HepG2 (cell line): ENCODE results near the gene KATNB1.
A peak's percentile ranks its signal among the peaks of the same experiment; 100 is the strongest.

Source experiments
- FOXK1 ChIP-seq: sonication (generic); formaldehyde crosslinking; IDR thresholded peaks from 2 replicates; pipeline ENCODE4 v1.4.0; 2020; ENCODE audit warnings: low read depth, missing genetic modification reagents, borderline replicate concordance
- MEIS2 ChIP-seq: sonication (generic); formaldehyde crosslinking; IDR thresholded peaks from 2 replicates; pipeline ENCODE4 v1.9.0; 2021; ENCODE audit warnings: mild to moderate bottlenecking, missing genetic modification reagents
- POLR2A ChIP-seq, 2 experiments: IDR thresholded peaks; 2 replicates each; pipeline ENCODE4 v1.6.1; 2011; ENCODE audit warnings: low read depth in 2 of 2, low read length in 2 of 2, mild to moderate bottlenecking in 1 of 2, moderate library complexity in 1 of 2; ENCODE audit not compliant: insufficient read depth in 1 of 2
- SMAD3 ChIP-seq: sonication (generic); formaldehyde crosslinking; IDR thresholded peaks from 2 replicates; pipeline ENCODE4 v1.4.0; 2020; ENCODE audit warnings: missing genetic modification reagents
- TF ChIP-seq, protein P1 (sequence below): sonication (generic); formaldehyde crosslinking; IDR thresholded peaks from 2 replicates; pipeline ENCODE4 v1.5.0; 2020; ENCODE audit warnings: mild to moderate bottlenecking, missing genetic modification reagents, moderate library complexity
- TF ChIP-seq, protein P2 (sequence below): sonication (generic); formaldehyde crosslinking; IDR thresholded peaks from 2 replicates; pipeline ENCODE4 v1.8.1; 2023; ENCODE audit warnings: missing genetic modification reagents, inconsistent platforms, borderline replicate concordance
- TF ChIP-seq, protein P3 (sequence below): IDR thresholded peaks from 2 replicates; pipeline ENCODE4 v1.6.1; 2016; ENCODE audit warnings: low read depth
- TF ChIP-seq, protein P4 (sequence below): sonication (generic); formaldehyde crosslinking; IDR thresholded peaks from 2 replicates; pipeline ENCODE4 v1.5.1; 2020; ENCODE audit warnings: missing genetic modification reagents, mild to moderate bottlenecking, borderline replicate concordance

DNA sequence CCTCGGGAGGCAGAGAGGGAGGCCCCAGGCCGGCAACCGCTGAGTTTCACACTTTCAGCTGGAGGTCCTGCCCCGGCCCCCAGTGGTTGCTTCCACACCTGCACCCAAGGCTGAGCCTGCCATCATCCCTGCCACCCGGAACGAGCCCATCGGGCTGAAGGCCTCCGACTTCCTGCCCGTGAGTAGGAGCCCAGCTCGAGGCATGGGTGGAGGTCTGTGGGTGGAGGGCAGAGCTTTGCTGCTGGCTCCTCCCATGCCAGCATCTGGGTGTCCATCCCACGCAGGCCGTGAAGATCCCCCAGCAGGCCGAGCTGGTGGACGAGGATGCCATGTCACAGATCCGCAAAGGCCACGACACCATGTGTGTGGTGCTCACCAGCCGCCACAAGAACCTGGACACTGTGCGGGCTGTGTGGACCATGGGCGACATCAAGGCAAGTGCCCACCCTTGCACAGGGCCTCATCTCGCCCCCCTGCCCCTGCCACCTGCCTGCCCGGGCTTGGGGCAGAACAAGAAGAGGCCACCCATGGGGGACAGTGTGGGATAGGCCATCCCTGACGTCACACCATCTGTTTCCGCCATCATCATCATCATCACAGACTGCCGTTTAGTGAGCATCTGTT is 19.6 kb downstream of the KATNB1 start:
- TF ChIP-seq, protein P1, sequence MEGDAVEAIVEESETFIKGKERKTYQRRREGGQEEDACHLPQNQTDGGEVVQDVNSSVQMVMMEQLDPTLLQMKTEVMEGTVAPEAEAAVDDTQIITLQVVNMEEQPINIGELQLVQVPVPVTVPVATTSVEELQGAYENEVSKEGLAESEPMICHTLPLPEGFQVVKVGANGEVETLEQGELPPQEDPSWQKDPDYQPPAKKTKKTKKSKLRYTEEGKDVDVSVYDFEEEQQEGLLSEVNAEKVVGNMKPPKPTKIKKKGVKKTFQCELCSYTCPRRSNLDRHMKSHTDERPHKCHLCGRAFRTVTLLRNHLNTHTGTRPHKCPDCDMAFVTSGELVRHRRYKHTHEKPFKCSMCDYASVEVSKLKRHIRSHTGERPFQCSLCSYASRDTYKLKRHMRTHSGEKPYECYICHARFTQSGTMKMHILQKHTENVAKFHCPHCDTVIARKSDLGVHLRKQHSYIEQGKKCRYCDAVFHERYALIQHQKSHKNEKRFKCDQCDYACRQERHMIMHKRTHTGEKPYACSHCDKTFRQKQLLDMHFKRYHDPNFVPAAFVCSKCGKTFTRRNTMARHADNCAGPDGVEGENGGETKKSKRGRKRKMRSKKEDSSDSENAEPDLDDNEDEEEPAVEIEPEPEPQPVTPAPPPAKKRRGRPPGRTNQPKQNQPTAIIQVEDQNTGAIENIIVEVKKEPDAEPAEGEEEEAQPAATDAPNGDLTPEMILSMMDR (CRISPR knock-in tag) = peak; percentile 8; the same call in 1 of the 2 replicates
- TF ChIP-seq, protein P2, sequence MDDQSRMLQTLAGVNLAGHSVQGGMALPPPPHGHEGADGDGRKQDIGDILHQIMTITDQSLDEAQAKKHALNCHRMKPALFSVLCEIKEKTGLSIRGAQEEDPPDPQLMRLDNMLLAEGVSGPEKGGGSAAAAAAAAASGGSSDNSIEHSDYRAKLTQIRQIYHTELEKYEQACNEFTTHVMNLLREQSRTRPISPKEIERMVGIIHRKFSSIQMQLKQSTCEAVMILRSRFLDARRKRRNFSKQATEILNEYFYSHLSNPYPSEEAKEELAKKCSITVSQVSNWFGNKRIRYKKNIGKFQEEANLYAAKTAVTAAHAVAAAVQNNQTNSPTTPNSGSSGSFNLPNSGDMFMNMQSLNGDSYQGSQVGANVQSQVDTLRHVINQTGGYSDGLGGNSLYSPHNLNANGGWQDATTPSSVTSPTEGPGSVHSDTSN (CRISPR knock-in tag) = no peak
- TF ChIP-seq SMAD3 (CRISPR knock-in tag) (no peak), MEIS2 (CRISPR knock-in tag) (no peak), POLR2A (IDR thresholded peaks at IDR 0.05; ENCODE audit: insufficient read depth in 1 of 2, low read depth in 2 of 2, low read length in 2 of 2) (peak in 1 of 2 experiments; percentile 11; a peak in 1 of 4 replicates), FOXK1 (no peak)
- TF ChIP-seq, protein P3, sequence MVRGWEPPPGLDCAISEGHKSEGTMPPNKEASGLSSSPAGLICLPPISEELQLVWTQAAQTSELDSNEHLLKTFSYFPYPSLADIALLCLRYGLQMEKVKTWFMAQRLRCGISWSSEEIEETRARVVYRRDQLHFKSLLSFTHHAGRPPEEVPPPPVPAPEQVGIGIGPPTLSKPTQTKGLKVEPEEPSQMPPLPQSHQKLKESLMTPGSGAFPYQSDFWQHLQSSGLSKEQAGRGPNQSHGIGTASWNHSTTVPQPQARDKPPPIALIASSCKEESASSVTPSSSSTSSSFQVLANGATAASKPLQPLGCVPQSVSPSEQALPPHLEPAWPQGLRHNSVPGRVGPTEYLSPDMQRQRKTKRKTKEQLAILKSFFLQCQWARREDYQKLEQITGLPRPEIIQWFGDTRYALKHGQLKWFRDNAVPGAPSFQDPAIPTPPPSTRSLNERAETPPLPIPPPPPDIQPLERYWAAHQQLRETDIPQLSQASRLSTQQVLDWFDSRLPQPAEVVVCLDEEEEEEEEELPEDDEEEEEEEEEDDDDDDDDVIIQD (CRISPR knock-in tag) = no peak
- TF ChIP-seq, protein P4, sequence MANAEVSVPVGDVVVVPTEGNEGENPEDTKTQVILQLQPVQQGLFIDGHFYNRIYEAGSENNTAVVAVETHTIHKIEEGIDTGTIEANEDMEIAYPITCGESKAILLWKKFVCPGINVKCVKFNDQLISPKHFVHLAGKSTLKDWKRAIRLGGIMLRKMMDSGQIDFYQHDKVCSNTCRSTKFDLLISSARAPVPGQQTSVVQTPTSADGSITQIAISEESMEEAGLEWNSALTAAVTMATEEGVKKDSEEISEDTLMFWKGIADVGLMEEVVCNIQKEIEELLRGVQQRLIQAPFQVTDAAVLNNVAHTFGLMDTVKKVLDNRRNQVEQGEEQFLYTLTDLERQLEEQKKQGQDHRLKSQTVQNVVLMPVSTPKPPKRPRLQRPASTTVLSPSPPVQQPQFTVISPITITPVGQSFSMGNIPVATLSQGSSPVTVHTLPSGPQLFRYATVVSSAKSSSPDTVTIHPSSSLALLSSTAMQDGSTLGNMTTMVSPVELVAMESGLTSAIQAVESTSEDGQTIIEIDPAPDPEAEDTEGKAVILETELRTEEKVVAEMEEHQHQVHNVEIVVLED = no peak
